GM21825 (cell line): Measurements from ENCODE around the gene AGBL1.

Experiments used
- ATAC-seq: cut with Tn5 transposase; IDR thresholded peaks from one replicate; pipeline ENCODE4 v1.9.1; 2021; ENCODE audit warnings: mild to moderate bottlenecking, moderate library complexity; ENCODE audit not compliant: unreplicated experiment

AGBL1 gene

GRCh38 chr15:86079508-86080266, at the start of gene AGBL1:
AGBL1 (plus strand) TSS chr15:86079871.
- ATAC-seq, result no peak

GRCh38 chr15:86034904-86035303, 44.8 kb upstream of the AGBL1 start:
- ATAC-seq, result no peak

- ATAC-seq, result no peak
These were observed 43.4 kb upstream of the AGBL1 start for GRCh38 chr15:86036243-86036642.

GRCh38 chr15:86038491-86038890, 41.2 kb upstream of the AGBL1 start:
- no peak for ATAC-seq

- ATAC-seq, result no peak
These were observed 39.2 kb upstream of the AGBL1 start for GRCh38 chr15:86040356-86041033.

DNA sequence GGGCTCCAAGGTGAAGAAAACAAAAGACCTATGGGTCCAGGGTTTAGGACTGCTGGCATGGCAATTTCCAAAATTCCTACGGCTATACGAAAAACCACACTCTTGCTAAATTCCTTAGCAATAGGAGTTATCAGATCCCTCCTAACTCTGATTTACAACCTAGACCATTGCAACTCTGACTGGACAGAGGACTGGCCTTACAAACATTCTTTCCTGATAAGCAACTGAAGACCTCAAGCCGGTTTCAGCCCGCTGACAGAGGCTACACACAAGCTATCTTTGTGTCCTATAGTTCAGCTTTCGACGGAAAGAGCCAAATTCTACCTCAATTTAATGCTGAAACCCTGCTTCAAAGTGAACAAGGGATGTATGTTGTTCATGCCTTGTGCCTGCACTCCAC, 38.3 kb upstream of the AGBL1 start:
- no peak for ATAC-seq

DNA sequence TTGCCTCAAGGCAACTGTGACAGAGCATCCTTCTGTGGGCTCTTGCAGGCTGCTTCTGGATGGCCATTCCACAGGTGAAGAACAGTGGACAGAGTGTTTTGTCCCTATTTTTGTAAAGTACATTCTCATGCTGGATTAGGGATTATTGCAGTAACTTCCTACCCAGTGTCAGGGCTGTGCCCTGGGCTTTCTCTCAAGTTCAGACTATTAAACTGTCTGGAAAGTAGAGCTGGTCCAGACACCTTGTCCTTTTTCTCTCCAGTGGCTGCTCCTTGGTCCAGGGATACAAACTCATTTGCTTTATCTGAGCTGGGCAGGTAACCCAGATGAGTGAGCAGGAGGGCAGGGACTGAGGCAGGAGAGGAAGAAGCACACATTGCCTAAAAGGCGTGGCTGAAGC, 37.4 kb upstream of the AGBL1 start:
- ATAC-seq, result no peak

- ATAC-seq, result no peak
These were observed 34.7 kb upstream of the AGBL1 start for GRCh38 chr15:86044981-86045380.

DNA sequence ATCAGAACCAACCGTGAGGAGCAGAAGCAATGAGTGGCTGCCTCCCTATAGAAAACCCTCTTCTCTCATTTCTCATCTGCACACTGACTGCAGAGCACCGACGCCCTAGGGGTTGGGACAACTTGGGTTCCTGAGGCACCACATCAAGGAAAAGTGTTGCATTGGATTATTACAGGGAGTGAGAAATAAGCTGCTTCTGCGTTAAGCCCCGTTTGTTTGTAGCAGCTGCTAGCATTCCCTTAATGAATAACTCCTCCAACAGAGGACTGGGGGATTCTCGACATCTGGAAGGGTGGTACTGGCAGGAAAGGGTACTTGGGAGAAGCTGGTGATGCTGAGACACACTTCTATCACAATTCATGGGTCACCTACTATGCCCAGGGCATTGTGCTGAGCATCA, 25.3 kb upstream of the AGBL1 start:
- no peak for ATAC-seq

- no peak for ATAC-seq
These were observed 24.0 kb upstream of the AGBL1 start for GRCh38 chr15:86055688-86056087.

DNA sequence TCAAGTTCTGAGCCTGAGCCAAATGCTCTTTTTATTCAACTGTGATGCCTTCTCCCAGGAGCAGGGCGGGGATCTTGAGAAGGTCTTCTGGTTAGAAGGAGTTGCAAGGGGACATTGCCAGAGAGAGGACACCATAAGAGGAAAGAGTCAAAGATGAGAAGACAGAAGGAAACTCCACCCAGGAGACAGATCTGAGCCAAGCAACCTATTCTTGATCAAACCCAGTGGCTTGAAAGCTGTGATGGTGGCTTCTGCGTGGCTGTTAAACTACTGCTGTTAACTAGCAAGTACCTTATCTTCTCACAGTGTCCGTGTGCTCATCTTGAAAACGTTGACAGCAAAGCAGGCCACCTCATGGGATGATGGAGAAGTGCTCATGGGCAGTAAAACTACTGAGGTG, 19.8 kb upstream of the AGBL1 start:
- ATAC-seq, result no peak

DNA sequence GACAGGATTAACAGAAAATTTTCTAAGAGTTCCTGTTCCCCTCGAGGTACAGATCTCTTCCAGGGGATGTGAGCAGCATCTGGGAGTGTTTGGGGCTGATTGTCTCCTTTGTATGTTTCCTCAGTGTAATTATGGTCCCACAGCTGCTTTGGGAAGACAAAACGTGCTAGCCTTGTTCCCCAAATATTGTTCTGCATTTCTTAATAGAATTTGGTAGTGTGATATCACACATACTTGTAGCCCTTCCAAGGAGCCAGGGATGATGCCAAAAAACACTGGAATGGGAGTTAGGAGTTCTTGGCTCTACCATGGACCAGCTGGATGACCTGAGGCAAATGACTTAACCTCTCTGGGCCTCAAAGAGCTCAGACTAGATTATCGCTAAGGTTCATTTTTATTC, 19.0 kb upstream of the AGBL1 start:
- ATAC-seq, result no peak

- ATAC-seq, result no peak
These were observed 18.1 kb upstream of the AGBL1 start for GRCh38 chr15:86061581-86061980.

DNA sequence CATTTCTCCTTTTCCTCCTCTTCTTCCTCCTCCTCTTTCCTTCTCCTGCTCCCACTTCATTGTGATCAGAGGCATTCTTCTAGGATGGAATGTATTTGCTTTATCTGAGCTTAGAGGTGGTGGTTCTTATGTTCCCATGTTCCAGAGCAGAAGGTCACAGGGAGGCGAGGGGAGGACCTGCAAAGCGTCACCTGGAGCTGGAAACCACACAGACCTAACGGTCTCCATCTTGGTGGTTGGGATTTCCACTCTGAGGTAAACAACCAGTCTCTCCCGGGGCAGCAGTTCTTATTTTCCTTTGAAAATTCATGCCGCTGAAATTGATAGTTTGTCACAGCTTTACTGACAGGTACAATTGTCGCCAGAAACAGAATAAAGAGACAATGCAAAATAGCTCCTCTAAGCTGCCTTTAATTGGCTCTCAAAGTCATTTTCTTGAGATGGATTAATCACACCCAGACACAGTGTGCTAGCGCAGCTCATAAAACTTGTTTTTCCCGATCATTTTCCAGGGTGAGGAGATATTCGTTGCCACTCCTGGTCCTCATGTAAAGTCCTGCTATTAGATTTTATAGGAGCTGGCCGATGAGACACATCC, 16.9 kb upstream of the AGBL1 start:
- ATAC-seq, result no peak

GRCh38 chr15:86063356-86064095, 16.1 kb upstream of the AGBL1 start:
- no peak for ATAC-seq

DNA sequence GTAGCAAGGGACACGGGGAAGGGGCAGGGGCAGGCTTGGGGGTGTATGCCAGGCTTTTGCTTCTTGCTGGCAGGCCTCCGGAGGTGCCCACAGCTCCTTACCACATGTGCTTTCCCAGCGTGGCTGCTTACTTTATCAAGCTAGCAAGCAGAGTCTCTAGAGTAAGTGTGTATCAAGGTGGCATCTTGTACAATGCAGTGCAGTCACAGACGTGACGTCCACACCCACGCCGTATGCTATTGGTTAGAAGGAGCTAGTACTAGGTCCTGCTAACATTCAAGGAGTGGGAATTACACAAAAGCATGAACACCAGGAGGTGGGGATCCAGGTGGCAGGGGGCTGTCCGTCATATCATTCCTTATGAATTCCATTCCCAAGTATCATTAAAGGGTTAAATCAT, 15.3 kb upstream of the AGBL1 start:
- ATAC-seq, result no peak

GRCh38 chr15:86066174-86066834, 13.4 kb upstream of the AGBL1 start:
- no peak for ATAC-seq

DNA sequence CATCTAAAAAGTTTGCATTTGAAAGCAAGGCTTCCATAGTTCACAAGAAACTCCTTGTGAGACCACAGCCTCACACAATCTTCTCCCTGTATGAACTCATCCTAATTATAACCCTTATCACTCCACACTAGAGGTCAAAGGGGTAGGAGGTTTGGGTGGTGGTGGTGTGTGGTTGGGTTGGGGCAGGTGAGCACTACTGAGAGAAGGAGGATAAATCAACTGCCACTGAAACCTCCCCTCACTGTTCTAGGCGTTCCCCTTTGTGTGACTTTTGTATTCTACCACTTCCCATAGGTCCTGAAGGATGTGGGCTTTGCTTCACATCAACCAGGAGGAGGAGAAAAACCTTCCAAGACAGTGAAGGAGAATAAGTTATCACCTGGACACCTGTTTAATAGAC, 6.4 kb upstream of the AGBL1 start:
- no peak for ATAC-seq

DNA sequence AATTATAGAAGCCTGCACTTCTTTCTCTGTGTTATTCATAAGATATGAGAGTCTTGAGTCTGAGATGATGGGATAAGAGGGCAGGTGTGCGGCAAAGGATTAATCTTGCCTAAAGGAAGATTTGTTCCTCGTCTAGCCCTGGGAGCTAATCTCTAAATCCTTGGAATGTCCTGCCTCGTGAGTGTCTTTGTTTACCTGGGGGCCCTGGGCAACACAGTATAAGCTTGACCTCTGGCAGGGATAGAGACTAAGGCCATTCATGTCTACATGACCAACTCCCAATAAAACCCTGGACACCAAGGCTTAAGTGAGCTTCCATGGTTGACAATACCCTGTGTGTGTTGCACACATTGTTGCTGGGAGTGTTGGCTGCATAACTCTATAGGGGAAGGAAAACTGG, 3.2 kb upstream of the AGBL1 start:
- no peak for ATAC-seq

DNA sequence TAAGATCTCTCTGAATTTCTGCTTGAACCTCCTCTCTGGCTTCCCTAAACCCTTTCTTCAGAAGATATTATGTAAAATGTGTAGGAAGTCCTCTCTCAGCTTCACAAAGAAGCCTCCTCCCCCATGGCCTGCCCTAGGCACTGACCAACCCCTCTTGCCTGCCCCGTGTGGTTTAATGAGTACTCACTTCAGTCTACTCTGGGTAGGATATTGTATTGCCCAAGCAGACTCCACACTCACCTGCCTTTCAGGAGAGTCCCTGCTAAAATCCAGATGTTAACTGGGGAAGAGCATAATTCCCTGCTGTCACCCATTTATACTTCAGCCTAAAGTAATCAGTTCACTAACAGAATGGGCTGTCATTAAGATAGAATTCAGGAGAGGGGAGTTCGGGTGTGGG, 2.6 kb upstream of the AGBL1 start:
- ATAC-seq, result no peak

DNA sequence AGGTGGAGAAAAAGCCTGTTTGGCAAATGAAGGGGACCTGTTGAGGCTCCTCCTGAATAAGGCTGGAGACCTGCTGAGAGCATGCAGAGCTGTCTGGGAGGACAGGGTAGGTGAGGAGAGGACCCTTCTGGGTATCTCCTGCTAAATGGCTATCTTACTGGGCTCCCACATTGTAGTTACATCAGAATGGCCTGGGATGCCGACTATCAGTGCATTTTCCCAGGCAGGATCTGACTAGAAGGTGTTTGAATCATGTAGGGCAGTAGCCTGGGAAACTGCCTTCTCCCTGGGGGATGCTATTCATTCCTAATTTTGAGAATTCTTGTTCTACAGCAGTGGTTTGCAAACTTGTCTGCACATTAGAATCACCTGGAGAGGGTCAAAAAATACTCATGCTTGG, 631 bp downstream of the AGBL1 start:
- no peak for ATAC-seq
